ENCODE data around the gene DLGAP1. TPM values are rescaled to one million over a fixed set of nuclear protein-coding genes. Genes with fewer than 3 reads are reported as not detected.
A peak's percentile ranks its signal among the peaks of the same experiment; 100 is the strongest.

The DLGAP1 gene
- total RNA-seq, 1 experiment from 2014 or later, result 23.0 TPM

GRCh38 chr18:4093676-4094075 is 361.4 kb downstream of the DLGAP1 start:
- Mint-ChIP-seq H3K36me3 (peaks cover 38% of the 10 kb centered on the region), H3K4me3 (no peak overlapping the region), H3K9me3 (peaks cover 36% of the 10 kb centered on the region), H3K4me1 (peaks cover 36% of the 10 kb centered on the region), H3K27ac (peak overlapping the region; percentile 45; the same call in 1 of the 2 replicates), H3K27me3 (ENCODE audit: low read depth) (no peaks in the 10 kb centered on the region; the same call in 1 of the 2 replicates)
- TF ChIP-seq AFF4 (CRISPR knock-in tag; IDR thresholded peaks at IDR 0.05; ENCODE audit: borderline replicate concordance), result no peak
- TF ChIP-seq PRRX2 (CRISPR knock-in tag; IDR thresholded peaks at IDR 0.05), result no peak
- no peak for TF ChIP-seq ATF2 (CRISPR knock-in tag; IDR thresholded peaks at IDR 0.05; ENCODE audit: borderline replicate concordance, low read depth)
- TF ChIP-seq GABPB1 (CRISPR knock-in tag; IDR thresholded peaks at IDR 0.05), result no peak
- TF ChIP-seq NFYB (CRISPR knock-in tag; conservative IDR thresholded peaks at IDR 0.05; ENCODE audit: low read depth), result no peak
- no peak for TF ChIP-seq ERG (CRISPR knock-in tag; IDR thresholded peaks at IDR 0.05)
- TF ChIP-seq OVOL2 (CRISPR knock-in tag; IDR thresholded peaks at IDR 0.05; ENCODE audit: borderline replicate concordance), result no peak
- no peak for TF ChIP-seq EMX1 (CRISPR knock-in tag; IDR thresholded peaks at IDR 0.05)
- ATAC-seq, result peak; percentile 65
- ChIA-PET CTCF (interaction anchor here (0.7 to 2.3 kb wide), 5 partner anchors 13 to 1276 kb away, joined by 3 to 10 read pairs (median 4); no protein-coding TSS in a partner anchor), POLR2A (interaction anchor here (1.0 kb wide), 1 partner anchor 10 kb away, joined by 3 read pairs; no protein-coding TSS in a partner anchor)
- no peak for DNase-seq (ENCODE audit: low spot score)

- ATAC-seq (no peak), DNase-seq (ENCODE audit: low spot score) (no peak)
- ChIA-PET POLR2A (no interaction called here), CTCF (interaction anchor here (0.7 to 2.0 kb wide), 2 partner anchors 8 to 22 kb away, joined by 3 to 5 read pairs; no protein-coding TSS in a partner anchor)
- Mint-ChIP-seq H3K4me1 (peaks cover 40% of the 10 kb centered on the region), H3K9me3 (peaks cover 37% of the 10 kb centered on the region), H3K27me3 (ENCODE audit: low read depth) (no peaks in the 10 kb centered on the region; the same call in 1 of the 2 replicates), H3K27ac (peak overlapping the region; percentile 80), H3K4me3 (no peak overlapping the region), H3K36me3 (peaks cover 39% of the 10 kb centered on the region)
- TF ChIP-seq ATF3 (CRISPR knock-in tag; conservative IDR thresholded peaks at IDR 0.05), result no peak
- no peak for TF ChIP-seq ESRRA (CRISPR knock-in tag; IDR thresholded peaks at IDR 0.05; ENCODE audit: borderline replicate concordance)
- TF ChIP-seq CREB1 (CRISPR knock-in tag; IDR thresholded peaks at IDR 0.05), result no peak
- no peak for TF ChIP-seq RELA (CRISPR knock-in tag; IDR thresholded peaks at IDR 0.05; ENCODE audit: borderline replicate concordance)
- no peak for TF ChIP-seq E2F5 (CRISPR knock-in tag; IDR thresholded peaks at IDR 0.05)
- TF ChIP-seq ATF6 (CRISPR knock-in tag; IDR thresholded peaks at IDR 0.05), result no peak
- no peak for TF ChIP-seq ZNF423 (CRISPR knock-in tag; IDR thresholded peaks at IDR 0.05)
- TF ChIP-seq GRHL2 (CRISPR knock-in tag; IDR thresholded peaks at IDR 0.05; ENCODE audit: insufficient replicate concordance, severe bottlenecking), result no peak
- TF ChIP-seq PREB (CRISPR knock-in tag; IDR thresholded peaks at IDR 0.05; ENCODE audit: borderline replicate concordance), result no peak
- TF ChIP-seq ETV6 (CRISPR knock-in tag; IDR thresholded peaks at IDR 0.05), result no peak
- TF ChIP-seq ZNF416 (CRISPR knock-in tag; IDR thresholded peaks at IDR 0.05), result no peak
- TF ChIP-seq ZMAT4 (CRISPR knock-in tag; IDR thresholded peaks at IDR 0.05), result no peak
These were observed 370.7 kb downstream of the DLGAP1 start for GRCh38 chr18:4084382-4084900.

All from WTC11 (cell line).